Caco-2 (cell line): ENCODE measurements around the gene NACC1. TPM values are rescaled to one million over a fixed set of nuclear protein-coding genes. Genes with fewer than 3 reads are reported as not detected.
"Not testable (repeated sequence)": the region's sequence is repeated elsewhere in the genome, so short reads cannot be mapped to it uniquely, and the experiment has no call there.

ENCODE experiments used
- BruUV-seq: library from RNA; stranded (reverse); fragments of 400-500 nt; replicated peaks from 2 replicates; lab custom pipeline; 2021; lab: Mats Ljungman, UMichigan
- CTCF ChIA-PET: fragments of 300-600 bp; sonication (Branson Sonifier 250); formaldehyde crosslinking; loops from one replicate; lab custom pipeline; 2022; ENCODE audit warnings: antibody characterized with exemption; lab: Charles Lee
- POLR2A ChIA-PET: fragments of 300-600 bp; sonication (Branson Sonifier 250); formaldehyde crosslinking; loops from one replicate; lab custom pipeline; 2022; ENCODE audit warnings: antibody characterized with exemption; lab: Charles Lee
- DNase-seq, 2 experiments: peaks; one replicate each; pipeline versions ENCODE4 v3.0.0 to v3.0.0-alpha.2; 2020 to 2022
- H3K27me3 ChIP-seq: replicated peaks from 2 replicates; pipeline ENCODE4 v1.6.0; 2011; ENCODE audit warnings: low read length; ENCODE audit not compliant: control insufficient read depth, insufficient read depth
- H3K36me3 ChIP-seq: 2 replicates; pipeline ENCODE4 v1.5.1; 2011; ENCODE audit warnings: low read length; ENCODE audit not compliant: control insufficient read depth, insufficient read depth
- H3K4me1 ChIP-seq: fragments of 250-450 bp; sonication (Bioruptor Pico); 2 replicates; pipeline ENCODE4 v1.5.1; 2020; ENCODE audit warnings: mild to moderate bottlenecking
- H3K4me3 ChIP-seq: 2 replicates; pipeline ENCODE4 v1.5.1; 2011; ENCODE audit warnings: low read depth, mild to moderate bottlenecking, control low read depth, low read length
- H3K9me3 ChIP-seq: fragments of 250-450 bp; sonication (Bioruptor Pico); 2 replicates; pipeline ENCODE4 v1.5.1; 2020; ENCODE audit warnings: mild to moderate bottlenecking, moderate library complexity
- H3K27ac Mint-ChIP-seq: one replicate; pipeline ENCODE4 v1.8.0; 2022; ENCODE audit warnings: mixed read lengths; ENCODE audit not compliant: unreplicated experiment
- H3K27me3 Mint-ChIP-seq: one replicate; pipeline ENCODE4 v1.8.0; 2022; ENCODE audit warnings: mixed read lengths; ENCODE audit not compliant: insufficient read depth, unreplicated experiment
- H3K36me3 Mint-ChIP-seq: one replicate; pipeline ENCODE4 v1.8.0; 2022; ENCODE audit warnings: mild to moderate bottlenecking, mixed read lengths; ENCODE audit not compliant: insufficient read depth, unreplicated experiment
- H3K4me1 Mint-ChIP-seq: one replicate; pipeline ENCODE4 v1.8.0; 2022; ENCODE audit warnings: low read depth, mixed read lengths; ENCODE audit not compliant: unreplicated experiment
- H3K4me3 Mint-ChIP-seq: one replicate; pipeline ENCODE4 v1.8.0; 2022; ENCODE audit warnings: mild to moderate bottlenecking, moderate library complexity, mixed read lengths; ENCODE audit not compliant: unreplicated experiment
- H3K9me3 Mint-ChIP-seq: one replicate; pipeline ENCODE4 v1.8.0; 2022; ENCODE audit warnings: mixed read lengths; ENCODE audit not compliant: unreplicated experiment
- intact Hi-C: fragments of 100-400 bp; cut with micrococcal nuclease; formaldehyde crosslinking; loops from one replicate; pipeline ENCODE4 v1.10.0; 2022; ENCODE audit not compliant: unreplicated experiment
- total RNA-seq: library from RNA; stranded (reverse); gene quantifications from 2 replicates; pipeline ENCODE4 v1.2.3, GENCODE V29; 2022
- TF ChIP-seq, protein P1 (sequence below), 2 experiments: fragments of 200-600 bp in 1 of 2; IDR thresholded peaks; 1 replicate in 1 of 2; 2 replicates in 1 of 2; pipeline versions ENCODE4 v1.5.1 to v1.8.0; 2011 to 2022; ENCODE audit warnings: antibody characterized with exemption in 1 of 2, control low read depth in 1 of 2, inconsistent platforms in 1 of 2, low read depth in 1 of 2, low read length in 1 of 2, mild to moderate bottlenecking in 1 of 2, moderate library complexity in 1 of 2; ENCODE audit not compliant: insufficient read depth in 1 of 2, severe bottlenecking in 1 of 2, unreplicated experiment in 1 of 2

The NACC1 gene
- total RNA-seq, 1 experiment from 2014 or later, result 89.6 TPM

DNA sequence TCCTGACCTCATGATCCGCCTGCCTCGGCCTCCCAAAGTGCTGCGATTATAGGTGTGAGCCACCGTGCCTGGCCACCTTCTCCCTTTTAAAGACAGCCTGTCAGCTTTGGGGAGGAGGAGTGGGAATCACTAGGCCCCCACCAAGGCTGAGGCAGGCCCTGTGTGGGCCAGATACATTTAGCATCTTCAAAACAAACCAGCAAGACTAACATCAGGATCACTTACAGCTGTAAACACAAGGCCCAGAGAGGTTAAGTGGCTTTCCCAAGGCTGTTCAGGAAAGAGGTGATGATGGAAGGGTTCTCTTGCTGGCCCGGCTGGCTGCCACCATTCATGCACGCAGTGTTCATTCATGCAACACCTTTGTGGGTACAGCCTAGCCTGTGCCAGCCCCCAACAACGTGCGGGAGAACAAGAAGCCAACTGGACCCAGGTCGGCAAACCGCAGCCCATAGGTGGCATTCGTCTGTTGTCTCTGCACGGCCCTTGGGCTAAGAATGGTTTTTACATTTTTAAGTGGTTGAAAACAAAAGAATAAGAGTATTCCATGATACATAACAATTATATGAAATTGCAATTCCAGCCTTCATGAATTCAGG, 55.2 kb downstream of the NACC1 start:
- intact Hi-C loops, result no loop called here
- Mint-ChIP-seq H3K4me1 (peaks cover 13% of the 10 kb centered on the region), H3K27ac (no peak overlapping the region), H3K27me3 (no peaks in the 10 kb centered on the region), H3K36me3 (no peaks in the 10 kb centered on the region), H3K9me3 (no peaks in the 10 kb centered on the region), H3K4me3 (no peak overlapping the region)
- no peak overlapping the region for H3K4me3 ChIP-seq
- H3K9me3 ChIP-seq, result no peaks in the 10 kb centered on the region
- no TSS peak for BruUV-seq
- ChIA-PET POLR2A (interaction anchor here (1.4 kb wide), 1 partner anchor 10 kb away, joined by 3 read pairs; no protein-coding TSS in a partner anchor), CTCF (no interaction called here)
- no peaks in the 10 kb centered on the region for H3K27me3 ChIP-seq
- no peak for DNase-seq
- H3K4me1 ChIP-seq, result peaks cover 21% of the 10 kb centered on the region
- TF ChIP-seq, protein P1, sequence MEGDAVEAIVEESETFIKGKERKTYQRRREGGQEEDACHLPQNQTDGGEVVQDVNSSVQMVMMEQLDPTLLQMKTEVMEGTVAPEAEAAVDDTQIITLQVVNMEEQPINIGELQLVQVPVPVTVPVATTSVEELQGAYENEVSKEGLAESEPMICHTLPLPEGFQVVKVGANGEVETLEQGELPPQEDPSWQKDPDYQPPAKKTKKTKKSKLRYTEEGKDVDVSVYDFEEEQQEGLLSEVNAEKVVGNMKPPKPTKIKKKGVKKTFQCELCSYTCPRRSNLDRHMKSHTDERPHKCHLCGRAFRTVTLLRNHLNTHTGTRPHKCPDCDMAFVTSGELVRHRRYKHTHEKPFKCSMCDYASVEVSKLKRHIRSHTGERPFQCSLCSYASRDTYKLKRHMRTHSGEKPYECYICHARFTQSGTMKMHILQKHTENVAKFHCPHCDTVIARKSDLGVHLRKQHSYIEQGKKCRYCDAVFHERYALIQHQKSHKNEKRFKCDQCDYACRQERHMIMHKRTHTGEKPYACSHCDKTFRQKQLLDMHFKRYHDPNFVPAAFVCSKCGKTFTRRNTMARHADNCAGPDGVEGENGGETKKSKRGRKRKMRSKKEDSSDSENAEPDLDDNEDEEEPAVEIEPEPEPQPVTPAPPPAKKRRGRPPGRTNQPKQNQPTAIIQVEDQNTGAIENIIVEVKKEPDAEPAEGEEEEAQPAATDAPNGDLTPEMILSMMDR (IDR thresholded peaks at IDR 0.05; ENCODE audit: insufficient read depth in 1 of 2, low read depth in 1 of 2, low read length in 1 of 2, severe bottlenecking in 1 of 2, unreplicated experiment in 1 of 2), result no peak
- no peaks in the 10 kb centered on the region; the same call in 1 of the 2 replicates for H3K36me3 ChIP-seq

DNA sequence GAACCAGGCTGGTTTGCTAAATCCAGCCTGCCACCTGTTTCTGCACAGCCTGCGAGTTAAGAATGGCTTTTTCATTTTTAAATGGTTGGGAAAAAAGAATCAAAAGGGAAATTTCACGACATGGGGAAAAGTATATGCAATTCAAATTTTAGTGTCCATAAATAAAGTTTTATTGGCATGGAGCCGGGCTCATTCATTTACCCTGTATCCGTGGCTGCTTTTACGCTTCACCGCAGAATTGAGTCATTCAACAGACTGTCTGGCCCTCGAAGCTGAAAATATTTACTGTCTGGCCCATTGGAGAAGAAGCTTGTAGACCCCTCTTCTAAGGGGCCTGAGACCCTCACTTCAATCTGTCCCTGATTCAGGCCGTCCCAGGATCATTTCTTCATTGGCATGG, 58.3 kb downstream of the NACC1 start:
- no TSS peak for BruUV-seq
- H3K36me3 Mint-ChIP-seq, result no peaks in the 10 kb centered on the region
- Histone ChIP-seq H3K4me3 (no peak overlapping the region), H3K36me3 (no peaks in the 10 kb centered on the region; the same call in 1 of the 2 replicates), H3K27me3 (no peaks in the 10 kb centered on the region), H3K9me3 (no peaks in the 10 kb centered on the region), H3K4me1 (no peaks in the 10 kb centered on the region; the same call in 1 of the 2 replicates)
- H3K4me3 Mint-ChIP-seq, result no peak overlapping the region
- no peak overlapping the region for H3K27ac Mint-ChIP-seq
- DNase-seq, result no peak
- no peaks in the 10 kb centered on the region for H3K9me3 Mint-ChIP-seq
- TF ChIP-seq, protein P1 (IDR thresholded peaks at IDR 0.05; ENCODE audit: insufficient read depth in 1 of 2, low read depth in 1 of 2, low read length in 1 of 2, severe bottlenecking in 1 of 2, unreplicated experiment in 1 of 2), result no peak
- ChIA-PET POLR2A (no interaction called here), CTCF (interaction anchor here (1.2 kb wide), 1 partner anchor 8 kb away, joined by 3 read pairs; no protein-coding TSS in a partner anchor)
- no peaks in the 10 kb centered on the region for H3K4me1 Mint-ChIP-seq
- no peaks in the 10 kb centered on the region for H3K27me3 Mint-ChIP-seq
- intact Hi-C loops, result no loop called here

DNA sequence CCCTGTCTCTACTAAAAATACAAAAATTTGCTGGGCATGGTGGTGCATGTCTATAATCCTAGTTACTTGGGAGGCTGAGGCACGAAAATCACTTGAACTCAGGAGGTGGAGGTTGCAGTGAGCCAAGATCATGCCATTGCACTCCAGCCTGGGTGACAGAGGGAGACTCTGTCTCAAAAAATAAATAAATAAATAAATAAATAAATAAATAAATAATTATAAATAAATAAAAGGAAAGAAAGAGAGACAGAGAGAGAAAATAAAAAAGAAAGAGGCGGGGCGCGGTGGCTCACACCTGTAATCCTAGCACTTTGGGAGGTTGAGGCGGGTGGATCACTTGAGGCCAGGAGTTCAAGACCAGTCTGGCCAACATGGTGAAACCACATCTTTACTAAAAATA, 59.5 kb downstream of the NACC1 start:
- H3K4me1 ChIP-seq, BruUV-seq, H3K9me3 Mint-ChIP-seq, DNase-seq, H3K4me3 Mint-ChIP-seq, H3K27me3 ChIP-seq, intact Hi-C loops, H3K27me3 Mint-ChIP-seq, H3K27ac Mint-ChIP-seq, H3K4me3 ChIP-seq, POLR2A ChIA-PET, H3K36me3 Mint-ChIP-seq, H3K4me1 Mint-ChIP-seq, H3K36me3 ChIP-seq, H3K9me3 ChIP-seq: not testable (repeated sequence)
- CTCF ChIA-PET, result interaction anchor here (0.6 kb wide), 1 partner anchor 126 kb away, joined by 3 read pairs; no protein-coding TSS in a partner anchor

DNA sequence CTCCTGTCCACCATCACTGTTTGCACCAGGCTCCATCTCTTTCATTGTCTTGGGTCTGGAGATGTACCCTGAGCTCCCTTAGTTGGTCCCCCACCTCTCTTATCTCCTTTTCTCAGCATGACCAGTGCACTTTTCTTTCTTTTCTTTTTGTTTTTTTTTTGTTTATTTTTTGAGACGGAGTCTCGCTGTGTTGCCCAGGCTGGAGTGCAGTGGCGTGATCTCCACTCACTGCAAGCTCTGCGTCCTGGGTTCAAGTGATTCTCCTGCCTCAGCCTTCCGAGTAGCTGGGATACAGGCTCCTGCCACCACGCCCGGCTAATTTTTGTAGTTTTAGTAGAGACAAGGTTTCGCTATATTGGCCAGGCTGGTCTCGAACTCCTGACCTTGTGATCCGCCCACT, 60.2 kb downstream of the NACC1 start:
- BruUV-seq, H3K9me3 ChIP-seq, H3K4me3 ChIP-seq, H3K27me3 Mint-ChIP-seq, POLR2A ChIA-PET, H3K27ac Mint-ChIP-seq, H3K4me3 Mint-ChIP-seq, intact Hi-C loops, DNase-seq, H3K4me1 Mint-ChIP-seq, H3K27me3 ChIP-seq, H3K4me1 ChIP-seq, H3K36me3 ChIP-seq, H3K9me3 Mint-ChIP-seq, CTCF ChIA-PET, H3K36me3 Mint-ChIP-seq: not testable (repeated sequence)
